K562 (cell line): ENCODE results near the gene PHF21B. TPM values are rescaled to one million over a fixed set of nuclear protein-coding genes. Genes with fewer than 3 reads are reported as not detected.
"Not testable (repeated sequence)": the region's sequence is repeated elsewhere in the genome, so short reads cannot be mapped to it uniquely, and the experiment has no call there.

ENCODE experiments used
- ATAC-seq: fragments of 200-7000 bp; cut with Tn5 transposase; 3 replicates; pipeline ENCODE4 v1.9.1; 2020; ENCODE audit warnings: moderate library complexity
- BruUV-seq: library from RNA; stranded (reverse); fragments of 400-500 nt; replicated peaks from 2 replicates; lab custom pipeline; 2021; lab: Mats Ljungman, UMichigan
- CTCF ChIA-PET: fragments of 300-600 bp; formaldehyde crosslinking; extraction: SDS; loops from one replicate; lab custom pipeline; 2021; ENCODE audit warnings: low intra/inter-chr PET ratio; lab: Yijun Ruan, JAX
- POLR2A ChIA-PET: fragments of 300-600, 350-650 bp; sonication (Branson Sonifier 250); formaldehyde crosslinking; extraction: SDS; loops from one replicate; lab custom pipeline; 2021; ENCODE audit warnings: antibody characterized with exemption, inconsistent platforms; lab: Yijun Ruan, JAX
- DNase-seq, 4 experiments: peaks; one replicate each; pipeline versions ENCODE4 v3.0.0 to v3.0.0-alpha.2; 2011 to 2018; ENCODE audit warnings: low spot score in 3 of 4, mixed read lengths in 3 of 4; ENCODE audit errors: extremely low read depth in 1 of 4
- FAIRE-seq: peaks from 2 replicates; lab custom pipeline; 2011; peaks lifted over from hg19 to GRCh38; lab: Jason Lieb, UNC
- H2AFZ ChIP-seq: 2 replicates; pipeline ENCODE4 v1.6.0; 2011; ENCODE audit warnings: low read depth, low read length, control low read depth, inconsistent platforms
- H3K27ac ChIP-seq: fragments of 200-600 bp; 3 replicates; pipeline ENCODE4 v1.8.0; 2011; ENCODE audit warnings: low read depth, mild to moderate bottlenecking, control low read depth, inconsistent platforms, low read length, moderate library complexity, mixed read lengths; ENCODE audit errors: extremely low read depth
- H3K27me3 ChIP-seq, 2 experiments: fragments of 300-600 bp in 1 of 2; 2 replicates in 1 of 2; 3 replicates in 1 of 2; pipeline versions ENCODE4 v1.6.0 to v1.8.0; 2011; ENCODE audit warnings: inconsistent platforms in 2 of 2, low read length in 2 of 2, mild to moderate bottlenecking in 1 of 2, mixed read lengths in 1 of 2, moderate library complexity in 1 of 2; ENCODE audit not compliant: control insufficient read depth in 2 of 2, insufficient read depth in 2 of 2
- H3K36me3 ChIP-seq: fragments of 300-600 bp; 3 replicates; pipeline ENCODE4 v1.8.0; 2011; ENCODE audit warnings: mild to moderate bottlenecking, low read length, inconsistent platforms; ENCODE audit not compliant: control insufficient read depth, insufficient read depth
- H3K4me1 ChIP-seq, 2 experiments: fragments of 200-600 bp in 1 of 2; replicated peaks in 1 of 2; 2 replicates in 1 of 2; 3 replicates in 1 of 2; pipeline versions ENCODE4 v1.5.1 to v1.8.0; 2011; ENCODE audit warnings: inconsistent platforms in 2 of 2, low read length in 2 of 2, mild to moderate bottlenecking in 1 of 2, mixed read lengths in 1 of 2, moderate library complexity in 1 of 2; ENCODE audit not compliant: control insufficient read depth in 2 of 2, insufficient read depth in 2 of 2
- H3K4me2 ChIP-seq: 2 replicates; pipeline ENCODE4 v1.6.1; 2011; ENCODE audit warnings: low read length, control low read depth, inconsistent platforms, mixed read lengths; ENCODE audit not compliant: insufficient read depth
- H3K4me3 ChIP-seq: fragments of 200-600 bp; sonication (generic), shearing (Covaris generic); 2 replicates; pipeline ENCODE4 v1.5.1; 2016; ENCODE audit warnings: control low read depth, inconsistent platforms
- H3K79me2 ChIP-seq: fragments of 200-600 bp; 3 replicates; pipeline ENCODE4 v1.8.0; 2011; ENCODE audit warnings: low read length, inconsistent platforms; ENCODE audit not compliant: control insufficient read depth, insufficient read depth
- H3K9ac ChIP-seq, 2 experiments: 2 replicates each; pipeline versions ENCODE4 v1.6.0 to v1.6.1; 2011; ENCODE audit warnings: low read depth in 2 of 2, low read length in 2 of 2, control low read depth in 1 of 2, inconsistent platforms in 1 of 2, mild to moderate bottlenecking in 1 of 2, mixed read lengths in 1 of 2; ENCODE audit not compliant: insufficient read depth in 1 of 2
- H3K9me1 ChIP-seq: one replicate; pipeline ENCODE4 v1.6.0; 2011; ENCODE audit warnings: inconsistent platforms, mild to moderate bottlenecking, low read length, moderate library complexity; ENCODE audit not compliant: control insufficient read depth, insufficient read depth
- H3K9me3 ChIP-seq: replicated peaks from 2 replicates; pipeline ENCODE4 v1.5.1; 2011; ENCODE audit warnings: low read depth, low read length, inconsistent platforms; ENCODE audit not compliant: control insufficient read depth, insufficient read depth
- H4K20me1 ChIP-seq: replicated peaks from 2 replicates; pipeline ENCODE4 v1.6.1; 2011; ENCODE audit warnings: low read length, inconsistent platforms, mixed read lengths; ENCODE audit not compliant: control insufficient read depth, insufficient read depth
- JUND ChIP-seq, 2 experiments: IDR thresholded peaks; 2 replicates in 1 of 2; 3 replicates in 1 of 2; pipeline ENCODE4 v1.6.1; 2011; ENCODE audit warnings: borderline replicate concordance in 2 of 2, low read depth in 2 of 2, low read length in 2 of 2, improper control_type of control experiment in 1 of 2, missing biosample characterization in 1 of 2, missing genetic modification characterization in 1 of 2, missing genetic modification reagents in 1 of 2
- KLF6 ChIP-seq: fragments of 250-450 bp; sonication (Bioruptor Pico); IDR thresholded peaks from 2 replicates; pipeline ENCODE4 v1.4.0; 2020; ENCODE audit warnings: mild to moderate bottlenecking, moderate library complexity, borderline replicate concordance
- MTA1 ChIP-seq: fragments of 450-650 bp; IDR thresholded peaks from 2 replicates; pipeline ENCODE4 v1.6.1; 2017; ENCODE audit warnings: borderline replicate concordance
- SMARCA5 ChIP-seq: fragments of 450-650 bp; IDR thresholded peaks from 2 replicates; pipeline ENCODE4 v1.6.1; 2016
- ZNF384 ChIP-seq: IDR thresholded peaks from 2 replicates; pipeline ENCODE4 v1.6.1; 2012; ENCODE audit warnings: low read depth, low read length, improper control_type of control experiment
- WGBS: fragments of 100-300 bp; shearing (Covaris generic); methylation state at CpG from one replicate; pipeline ENCODE4 v1.1.6; 2016; ENCODE audit warnings: low coverage, mixed read lengths; ENCODE audit not compliant: insufficient coverage; ENCODE audit errors: missing lambda C conversion rate; 5-methylcytosine and 5-hydroxymethylcytosine counted together
- in situ Hi-C: fragments of 300-500 bp; cut with MboI; formaldehyde crosslinking; loops from 4 replicates; pipeline ENCODE4 v1.15.0; 2018; ENCODE audit warnings: inconsistent platforms, mixed read lengths
- intact Hi-C: fragments of 100-400 bp; cut with micrococcal nuclease; formaldehyde crosslinking; loops from 2 replicates; pipeline ENCODE4 v1.14.2; 2022
- polyA plus RNA-seq, 8 experiments: library from polyadenylated mRNA; depleted of rRNA in 4 of 8; stranded (reverse) in 5 of 8; unstranded in 3 of 8; fragments of >200 nt; fragmentation: Nextera tagmentation in 2 of 8; fragmentation: Illumina TruSeq in 1 of 8; extraction: Ambion mirVana in 2 of 8; extraction: Trizol in 1 of 8; gene quantifications; 2 replicates each; pipeline versions ENCODE4 v1.2.1 to v1.2.3, GENCODE V29; 2011 to 2014; ENCODE audit warnings: inconsistent platforms in 1 of 8, missing spikeins in 1 of 8
- total RNA-seq, 7 experiments: library from RNA; depleted of rRNA in 6 of 7; stranded (reverse); fragments of >200 nt in 6 of 7; fragmentation: Illumina TruSeq in 2 of 7; extraction: Trizol in 2 of 7; gene quantifications; 2 replicates each; pipeline versions ENCODE4 v1.2.1 to v1.2.3, GENCODE V29; 2011 to 2021; ENCODE audit warnings: low replicate concordance in 1 of 7
- TF ChIP-seq, protein P1 (sequence below), 2 experiments: fragments of 450-650 bp; conservative IDR thresholded peaks; 2 replicates each; pipeline ENCODE4 v1.6.1; 2017; ENCODE audit warnings: mild to moderate bottlenecking in 2 of 2, moderate library complexity in 2 of 2
- TF ChIP-seq, protein P2 (sequence below): fragments of 250-450 bp; sonication (Bioruptor Pico); IDR thresholded peaks from 2 replicates; pipeline ENCODE4 v1.8.0; 2021; ENCODE audit warnings: borderline replicate concordance, mild to moderate bottlenecking, moderate library complexity; ENCODE audit not compliant: poor library complexity, severe bottlenecking
- TF ChIP-seq, protein P3 (sequence below): sonication (generic); formaldehyde crosslinking; IDR thresholded peaks from 2 replicates; pipeline ENCODE4 v1.8.1; 2022; ENCODE audit warnings: missing genetic modification reagents

Gene PHF21B
- total and polyA plus RNA-seq, 9 of the 15 experiments (the other 6 are each of a cell fraction or from before 2014, with no cell fraction given) = 0.04 TPM; not detected in 8

DNA sequence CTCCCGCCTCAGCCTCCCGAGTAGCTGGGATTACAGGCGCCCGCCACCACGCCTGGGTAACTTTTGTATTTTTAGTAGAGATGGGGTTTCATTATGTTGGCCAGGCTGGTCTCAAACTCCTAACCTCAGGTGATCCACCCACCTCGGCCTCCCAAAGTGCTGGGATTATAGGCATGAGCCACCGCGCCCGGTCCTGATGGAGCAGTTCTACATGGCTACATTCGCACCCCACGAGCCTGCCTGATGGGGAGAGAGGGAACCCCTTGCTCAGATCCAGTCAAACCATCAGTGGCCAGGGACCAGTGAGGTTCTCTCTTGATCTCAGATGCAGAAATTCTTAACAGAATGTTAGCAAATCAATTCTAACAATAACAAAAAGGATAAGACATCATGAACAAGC is 88.0 kb downstream of the PHF21B start:
- FAIRE-seq, H2AFZ ChIP-seq, H3K79me2 ChIP-seq, H3K4me3 ChIP-seq, H3K36me3 ChIP-seq, H3K9me3 ChIP-seq, H4K20me1 ChIP-seq, H3K4me2 ChIP-seq, H3K4me1 ChIP-seq, BruUV-seq, ATAC-seq, H3K9ac ChIP-seq, in situ Hi-C loops, POLR2A ChIA-PET, H3K9me1 ChIP-seq, intact Hi-C loops, H3K27ac ChIP-seq, DNase-seq, CTCF ChIA-PET: not testable (repeated sequence)
- 0% methylated on average over 6 of the region's 11 CpGs for WGBS
- peaks cover 7 to 49% of the 10 kb centered on the region in 2 experiments for H3K27me3 ChIP-seq

DNA sequence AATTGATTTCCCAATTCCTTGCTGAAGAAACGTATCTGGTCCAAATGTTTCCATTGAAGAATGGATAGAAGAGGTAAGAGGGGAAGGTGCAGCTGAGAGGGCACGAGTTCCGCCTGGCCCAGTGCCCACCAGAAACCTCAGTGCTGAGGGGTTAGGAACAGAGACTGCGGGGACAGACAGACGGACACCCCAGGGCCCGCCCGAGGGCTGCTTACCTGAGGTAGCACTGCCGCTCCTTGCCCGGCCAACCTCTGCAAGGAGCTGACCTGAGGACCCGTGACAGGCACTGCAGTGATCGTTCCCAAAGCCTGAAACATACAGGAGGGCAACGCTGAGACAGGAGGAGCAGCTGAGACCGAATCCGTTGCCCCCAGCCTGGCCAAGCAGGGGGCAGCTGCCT is 89.6 kb downstream of the PHF21B start:
- Histone ChIP-seq H2AFZ (no peak overlapping the region), H3K27me3 (peaks cover 5 to 50% of the 10 kb centered on the region in 2 experiments; a peak in 4 of 5 replicates), H3K9ac (no peak overlapping the region), H3K4me2 (no peak overlapping the region), H3K79me2 (no peaks in the 10 kb centered on the region), H3K9me3 (no peaks in the 10 kb centered on the region), H3K27ac (no peak overlapping the region), H3K9me1 (no peaks in the 10 kb centered on the region), H4K20me1 (no peaks in the 10 kb centered on the region), H3K4me3 (no peak overlapping the region), H3K36me3 (no peaks in the 10 kb centered on the region), H3K4me1 (no peaks in the 10 kb centered on the region; a peak in 1 of 5 replicates)
- intact Hi-C loops (no loop called here), in situ Hi-C loops (no loop called here)
- ATAC-seq (no peak), FAIRE-seq (no peak), DNase-seq (no peak)
- 0% methylated on average over 10 of the region's 14 CpGs for WGBS
- no TSS peak for BruUV-seq
- CTCF ChIA-PET = no interaction called here
- TF ChIP-seq SMARCA5 = no peak
- no peak for TF ChIP-seq JUND (IDR thresholded peaks at IDR 0.05; ENCODE audit: borderline replicate concordance, low read depth, low read length)
- TF ChIP-seq JUND (tag; IDR thresholded peaks at IDR 0.05; ENCODE audit: borderline replicate concordance, low read depth, low read length) = no peak
- TF ChIP-seq ZNF384 = no peak
- TF ChIP-seq, protein P1, sequence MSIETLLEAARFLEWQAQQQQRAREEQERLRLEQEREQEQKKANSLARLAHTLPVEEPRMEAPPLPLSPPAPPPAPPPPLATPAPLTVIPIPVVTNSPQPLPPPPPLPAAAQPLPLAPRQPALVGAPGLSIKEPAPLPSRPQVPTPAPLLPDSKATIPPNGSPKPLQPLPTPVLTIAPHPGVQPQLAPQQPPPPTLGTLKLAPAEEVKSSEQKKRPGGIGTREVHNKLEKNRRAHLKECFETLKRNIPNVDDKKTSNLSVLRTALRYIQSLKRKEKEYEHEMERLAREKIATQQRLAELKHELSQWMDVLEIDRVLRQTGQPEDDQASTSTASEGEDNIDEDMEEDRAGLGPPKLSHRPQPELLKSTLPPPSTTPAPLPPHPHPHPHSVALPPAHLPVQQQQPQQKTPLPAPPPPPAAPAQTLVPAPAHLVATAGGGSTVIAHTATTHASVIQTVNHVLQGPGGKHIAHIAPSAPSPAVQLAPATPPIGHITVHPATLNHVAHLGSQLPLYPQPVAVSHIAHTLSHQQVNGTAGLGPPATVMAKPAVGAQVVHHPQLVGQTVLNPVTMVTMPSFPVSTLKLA (conservative IDR thresholded peaks at IDR 0.05) = no peak
- TF ChIP-seq MTA1 = no peak
- TF ChIP-seq, protein P2, sequence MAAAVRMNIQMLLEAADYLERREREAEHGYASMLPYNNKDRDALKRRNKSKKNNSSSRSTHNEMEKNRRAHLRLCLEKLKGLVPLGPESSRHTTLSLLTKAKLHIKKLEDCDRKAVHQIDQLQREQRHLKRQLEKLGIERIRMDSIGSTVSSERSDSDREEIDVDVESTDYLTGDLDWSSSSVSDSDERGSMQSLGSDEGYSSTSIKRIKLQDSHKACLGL (CRISPR knock-in tag) = no peak
- TF ChIP-seq, protein P3, sequence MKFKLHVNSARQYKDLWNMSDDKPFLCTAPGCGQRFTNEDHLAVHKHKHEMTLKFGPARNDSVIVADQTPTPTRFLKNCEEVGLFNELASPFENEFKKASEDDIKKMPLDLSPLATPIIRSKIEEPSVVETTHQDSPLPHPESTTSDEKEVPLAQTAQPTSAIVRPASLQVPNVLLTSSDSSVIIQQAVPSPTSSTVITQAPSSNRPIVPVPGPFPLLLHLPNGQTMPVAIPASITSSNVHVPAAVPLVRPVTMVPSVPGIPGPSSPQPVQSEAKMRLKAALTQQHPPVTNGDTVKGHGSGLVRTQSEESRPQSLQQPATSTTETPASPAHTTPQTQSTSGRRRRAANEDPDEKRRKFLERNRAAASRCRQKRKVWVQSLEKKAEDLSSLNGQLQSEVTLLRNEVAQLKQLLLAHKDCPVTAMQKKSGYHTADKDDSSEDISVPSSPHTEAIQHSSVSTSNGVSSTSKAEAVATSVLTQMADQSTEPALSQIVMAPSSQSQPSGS (CRISPR knock-in tag) = no peak
- no peak for TF ChIP-seq KLF6 (CRISPR knock-in tag)
- POLR2A ChIA-PET = no interaction called here
